HepG2 (cell line): ENCODE measurements around the gene BRD2. TPM values are rescaled to one million over a fixed set of nuclear protein-coding genes. Genes with fewer than 3 reads are reported as not detected.

Experiments
- ADNP ChIP-seq: sonication (generic); formaldehyde crosslinking; IDR thresholded peaks from 2 replicates; pipeline ENCODE4 v1.4.0; 2020; ENCODE audit warnings: missing genetic modification reagents
- CEBPB ChIP-seq: IDR thresholded peaks from 2 replicates; pipeline ENCODE4 v1.6.1; 2011; ENCODE audit warnings: low read depth, low read length, improper control_type of control experiment, borderline replicate concordance
- EEA1 ChIP-seq: sonication (generic); formaldehyde crosslinking; IDR thresholded peaks from 2 replicates; pipeline ENCODE4 v1.5.1; 2020; ENCODE audit warnings: mild to moderate bottlenecking, missing genetic modification reagents, borderline replicate concordance
- FOXC1 ChIP-seq: sonication (generic); formaldehyde crosslinking; IDR thresholded peaks from 2 replicates; pipeline ENCODE4 v1.8.0; 2022; ENCODE audit warnings: mild to moderate bottlenecking, missing genetic modification reagents, borderline replicate concordance
- FOXO4 ChIP-seq: sonication (generic); formaldehyde crosslinking; conservative IDR thresholded peaks from 2 replicates; pipeline ENCODE4 v1.8.1; 2023; ENCODE audit warnings: missing genetic modification reagents
- MIER2 ChIP-seq: IDR thresholded peaks from 2 replicates; pipeline ENCODE4 v1.6.1; 2016; ENCODE audit warnings: missing biosample characterization, missing genetic modification reagents
- MYC ChIP-seq: sonication (generic); formaldehyde crosslinking; IDR thresholded peaks from 2 replicates; pipeline ENCODE4 v1.9.0; 2021; ENCODE audit warnings: missing genetic modification reagents, borderline replicate concordance
- PHF5A ChIP-seq: IDR thresholded peaks from one replicate; pipeline ENCODE4 v1.6.1; 2018; ENCODE audit warnings: low read depth, missing genetic modification reagents; ENCODE audit not compliant: unreplicated experiment
- RBAK ChIP-seq: sonication (generic); formaldehyde crosslinking; IDR thresholded peaks from 2 replicates; pipeline ENCODE4 v1.5.1; 2020; ENCODE audit warnings: mild to moderate bottlenecking, missing genetic modification reagents
- SPEN ChIP-seq: sonication (generic); formaldehyde crosslinking; IDR thresholded peaks from 2 replicates; pipeline ENCODE4 v1.5.1; 2020; ENCODE audit warnings: low read depth, mild to moderate bottlenecking, missing genetic modification reagents
- TGIF2 ChIP-seq: IDR thresholded peaks from 2 replicates; pipeline ENCODE4 v1.6.1; 2016; ENCODE audit warnings: control low read depth, missing compliant biosample characterization
- ZFP36L1 ChIP-seq: sonication (generic); formaldehyde crosslinking; IDR thresholded peaks from 2 replicates; pipeline ENCODE4 v1.8.0; 2022; ENCODE audit warnings: mild to moderate bottlenecking, missing genetic modification reagents, moderate library complexity
- ZNF124 ChIP-seq: sonication (generic); formaldehyde crosslinking; IDR thresholded peaks from 2 replicates; pipeline ENCODE4 v1.4.0; 2020; ENCODE audit warnings: missing genetic modification reagents
- ZNF142 ChIP-seq: sonication (generic); formaldehyde crosslinking; IDR thresholded peaks from 2 replicates; pipeline ENCODE4 v1.4.0; 2020; ENCODE audit warnings: missing genetic modification reagents
- ZNF510 ChIP-seq: sonication (generic); formaldehyde crosslinking; IDR thresholded peaks from 2 replicates; pipeline ENCODE4 v1.4.0; 2020; ENCODE audit warnings: low read depth, mild to moderate bottlenecking, missing genetic modification reagents
- ZNF878 ChIP-seq: sonication (generic); formaldehyde crosslinking; IDR thresholded peaks from 2 replicates; pipeline ENCODE4 v1.8.1; 2023; ENCODE audit warnings: mild to moderate bottlenecking, missing genetic modification reagents, moderate library complexity
- polyA plus RNA-seq, 8 experiments: library from polyadenylated mRNA; depleted of rRNA in 3 of 8; stranded (reverse) in 7 of 8; unstranded in 1 of 8; fragments of >200 nt; fragmentation: Illumina TruSeq in 4 of 8; extraction: Trizol in 4 of 8; gene quantifications; 2 replicates each; pipeline versions ENCODE4 v1.2.1 to v1.2.3, GENCODE V29; 2011 to 2016; ENCODE audit warnings: low read depth in 4 of 8, missing spikeins in 1 of 8, mixed read lengths in 1 of 8; ENCODE audit not compliant: insufficient read depth in 1 of 8
- total RNA-seq, 5 experiments: library from RNA; depleted of rRNA; stranded (reverse); fragments of >200 nt; fragmentation: Illumina TruSeq; extraction: Trizol; gene quantifications; 2 replicates each; pipeline ENCODE4 v1.2.3, GENCODE V29; 2016; ENCODE audit warnings: low read depth in 1 of 5
- TF ChIP-seq, protein P1 (sequence below): sonication (generic); formaldehyde crosslinking; IDR thresholded peaks from 2 replicates; pipeline ENCODE4 v1.4.0; 2020; ENCODE audit warnings: mild to moderate bottlenecking, missing genetic modification reagents
- TF ChIP-seq, protein P2 (sequence below): sonication (generic); formaldehyde crosslinking; IDR thresholded peaks from 2 replicates; pipeline ENCODE4 v1.5.0; 2020; ENCODE audit warnings: missing genetic modification reagents, mild to moderate bottlenecking, borderline replicate concordance

Gene BRD2
- total and polyA plus RNA-seq, 2 of the 13 experiments (the other 11 are each of a cell fraction or from before 2014, with no cell fraction given) = 143 to 202 TPM

GRCh38 chr6:32972353-32973143 lies 4.2 kb downstream of the BRD2 start (continued):
- TF ChIP-seq MYC (CRISPR knock-in tag) (0 out of 2 replicates have a peak, but pooled peaks have one; percentile 3), EEA1 (peak; percentile 60; the same call in 1 of the 2 replicates), ZFP36L1 (CRISPR knock-in tag) (no peak), ZNF142 (no peak), ZNF124 (CRISPR knock-in tag) (no peak; the same call in 1 of the 2 replicates), ADNP (CRISPR knock-in tag) (no peak), ZNF878 (CRISPR knock-in tag) (no peak; the same call in 1 of the 2 replicates), TGIF2 (no peak; the same call in 1 of the 2 replicates), FOXC1 (CRISPR knock-in tag) (no peak; the same call in 1 of the 2 replicates), PHF5A (CRISPR knock-in tag) (no peak), FOXO4 (peak; percentile 90; the same call in 1 of the 2 replicates), ZNF510 (CRISPR knock-in tag) (0 out of 2 replicates have a peak, but pooled peaks have one; percentile 44), SPEN (CRISPR knock-in tag) (no peak; the same call in 1 of the 2 replicates), MIER2 (no peak), RBAK (CRISPR knock-in tag) (no peak), CEBPB (no peak)
- TF ChIP-seq, protein P1, sequence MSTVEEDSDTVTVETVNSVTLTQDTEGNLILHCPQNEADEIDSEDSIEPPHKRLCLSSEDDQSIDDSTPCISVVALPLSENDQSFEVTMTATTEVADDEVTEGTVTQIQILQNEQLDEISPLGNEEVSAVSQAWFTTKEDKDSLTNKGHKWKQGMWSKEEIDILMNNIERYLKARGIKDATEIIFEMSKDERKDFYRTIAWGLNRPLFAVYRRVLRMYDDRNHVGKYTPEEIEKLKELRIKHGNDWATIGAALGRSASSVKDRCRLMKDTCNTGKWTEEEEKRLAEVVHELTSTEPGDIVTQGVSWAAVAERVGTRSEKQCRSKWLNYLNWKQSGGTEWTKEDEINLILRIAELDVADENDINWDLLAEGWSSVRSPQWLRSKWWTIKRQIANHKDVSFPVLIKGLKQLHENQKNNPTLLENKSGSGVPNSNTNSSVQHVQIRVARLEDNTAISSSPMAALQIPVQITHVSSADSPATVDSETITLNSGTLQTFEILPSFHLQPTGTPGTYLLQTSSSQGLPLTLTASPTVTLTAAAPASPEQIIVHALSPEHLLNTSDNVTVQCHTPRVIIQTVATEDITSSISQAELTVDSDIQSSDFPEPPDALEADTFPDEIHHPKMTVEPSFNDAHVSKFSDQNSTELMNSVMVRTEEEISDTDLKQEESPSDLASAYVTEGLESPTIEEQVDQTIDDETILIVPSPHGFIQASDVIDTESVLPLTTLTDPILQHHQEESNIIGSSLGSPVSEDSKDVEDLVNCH (CRISPR knock-in tag) = no peak
- TF ChIP-seq, protein P2, sequence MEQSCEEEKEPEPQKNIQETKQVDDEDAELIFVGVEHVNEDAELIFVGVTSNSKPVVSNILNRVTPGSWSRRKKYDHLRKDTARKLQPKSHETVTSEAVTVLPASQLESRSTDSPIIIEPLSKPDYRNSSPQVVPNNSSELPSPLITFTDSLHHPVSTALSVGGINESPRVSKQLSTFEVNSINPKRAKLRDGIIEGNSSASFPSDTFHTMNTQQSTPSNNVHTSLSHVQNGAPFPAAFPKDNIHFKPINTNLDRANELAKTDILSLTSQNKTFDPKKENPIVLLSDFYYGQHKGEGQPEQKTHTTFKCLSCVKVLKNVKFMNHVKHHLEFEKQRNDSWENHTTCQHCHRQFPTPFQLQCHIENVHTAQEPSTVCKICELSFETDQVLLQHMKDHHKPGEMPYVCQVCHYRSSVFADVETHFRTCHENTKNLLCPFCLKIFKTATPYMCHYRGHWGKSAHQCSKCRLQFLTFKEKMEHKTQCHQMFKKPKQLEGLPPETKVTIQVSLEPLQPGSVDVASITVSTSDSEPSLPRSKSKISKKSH = peak; percentile 61; the same call in 1 of the 2 replicates
